ENCODE results near the gene PM20D2.

DNA sequence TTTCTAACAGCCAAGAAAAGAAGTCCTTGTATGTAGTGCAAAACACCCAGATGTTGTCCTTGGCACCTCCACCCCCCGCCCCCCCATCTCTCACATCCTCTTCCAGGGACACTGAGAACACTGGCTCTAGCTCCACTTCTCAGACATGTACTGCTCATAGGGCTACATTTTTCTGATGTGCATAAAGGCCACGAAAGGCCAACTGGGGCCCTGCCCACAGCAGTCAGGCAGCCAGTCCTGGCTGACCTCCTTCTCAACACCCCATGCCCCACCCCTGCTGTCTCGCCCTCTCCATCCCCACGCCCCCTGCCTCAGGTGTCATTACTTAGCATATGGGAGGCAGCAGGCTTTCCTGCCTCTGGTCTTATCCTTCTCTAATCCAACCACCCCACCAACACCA, 60.0 kb downstream of the PM20D2 start:
- TF ChIP-seq, protein P1, sequence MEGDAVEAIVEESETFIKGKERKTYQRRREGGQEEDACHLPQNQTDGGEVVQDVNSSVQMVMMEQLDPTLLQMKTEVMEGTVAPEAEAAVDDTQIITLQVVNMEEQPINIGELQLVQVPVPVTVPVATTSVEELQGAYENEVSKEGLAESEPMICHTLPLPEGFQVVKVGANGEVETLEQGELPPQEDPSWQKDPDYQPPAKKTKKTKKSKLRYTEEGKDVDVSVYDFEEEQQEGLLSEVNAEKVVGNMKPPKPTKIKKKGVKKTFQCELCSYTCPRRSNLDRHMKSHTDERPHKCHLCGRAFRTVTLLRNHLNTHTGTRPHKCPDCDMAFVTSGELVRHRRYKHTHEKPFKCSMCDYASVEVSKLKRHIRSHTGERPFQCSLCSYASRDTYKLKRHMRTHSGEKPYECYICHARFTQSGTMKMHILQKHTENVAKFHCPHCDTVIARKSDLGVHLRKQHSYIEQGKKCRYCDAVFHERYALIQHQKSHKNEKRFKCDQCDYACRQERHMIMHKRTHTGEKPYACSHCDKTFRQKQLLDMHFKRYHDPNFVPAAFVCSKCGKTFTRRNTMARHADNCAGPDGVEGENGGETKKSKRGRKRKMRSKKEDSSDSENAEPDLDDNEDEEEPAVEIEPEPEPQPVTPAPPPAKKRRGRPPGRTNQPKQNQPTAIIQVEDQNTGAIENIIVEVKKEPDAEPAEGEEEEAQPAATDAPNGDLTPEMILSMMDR (IDR thresholded peaks at IDR 0.05), result no peak
- no peak for TF ChIP-seq POLR2A (IDR thresholded peaks at IDR 0.05)
- TF ChIP-seq EP300 (IDR thresholded peaks at IDR 0.05), result no peak
